Measurements from ENCODE around the gene YRDC.

The YRDC gene

GRCh38 chr1:37807555-37808368, at the start of gene YRDC, which contains the start of gene C1orf122:
Gene YRDC, minus strand, starts transcription at chr1:37808208. Its CDS starts 28 bp downstream, at chr1:37808180.
Gene C1orf122, plus strand, starts transcription at chr1:37807790. Its CDS starts 615 bp downstream, at chr1:37808405.
- peak; percentile 93 for DNase-seq (ENCODE audit: low read depth)

DNA sequence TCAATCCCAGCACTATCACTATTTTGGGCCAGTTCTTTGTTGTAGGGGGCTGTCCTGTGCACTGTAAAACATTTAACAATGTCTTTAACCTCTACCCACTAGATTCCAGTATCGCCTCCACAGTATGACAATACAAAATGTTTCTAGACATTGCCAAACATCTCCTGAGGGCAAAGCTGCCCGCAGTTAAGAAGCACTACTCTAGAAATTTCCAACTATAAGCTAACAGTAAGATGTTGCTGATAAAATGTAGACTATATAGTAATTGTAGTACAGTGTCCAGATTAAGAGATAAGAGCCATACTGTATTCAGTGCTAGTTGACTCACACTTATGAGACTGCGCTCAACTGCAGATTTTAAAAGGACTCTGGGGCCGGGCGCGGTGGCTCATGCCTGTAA, 46.4 kb upstream of the YRDC start:
- no peak for DNase-seq (ENCODE audit: low read depth)

DNA sequence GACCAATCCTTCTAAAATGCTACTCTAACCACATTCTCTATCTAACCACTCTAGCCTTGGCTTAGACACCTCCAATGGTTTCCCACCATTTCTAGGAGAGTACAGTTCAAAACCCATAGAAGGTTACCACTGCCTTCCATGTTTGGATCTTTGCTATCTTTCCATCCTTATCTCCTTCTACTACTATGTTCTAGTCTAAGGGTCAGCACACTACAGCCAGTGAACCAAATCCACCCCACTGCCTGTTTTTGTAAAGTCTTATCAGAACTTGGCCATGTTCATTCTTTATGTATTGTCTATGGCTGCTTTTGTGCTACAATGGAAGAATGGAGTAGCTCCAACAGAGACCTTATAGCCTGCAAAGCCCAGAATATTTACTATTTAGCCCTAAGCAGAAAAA, 45.1 kb upstream of the YRDC start:
- no peak for DNase-seq (ENCODE audit: low read depth)

DNA sequence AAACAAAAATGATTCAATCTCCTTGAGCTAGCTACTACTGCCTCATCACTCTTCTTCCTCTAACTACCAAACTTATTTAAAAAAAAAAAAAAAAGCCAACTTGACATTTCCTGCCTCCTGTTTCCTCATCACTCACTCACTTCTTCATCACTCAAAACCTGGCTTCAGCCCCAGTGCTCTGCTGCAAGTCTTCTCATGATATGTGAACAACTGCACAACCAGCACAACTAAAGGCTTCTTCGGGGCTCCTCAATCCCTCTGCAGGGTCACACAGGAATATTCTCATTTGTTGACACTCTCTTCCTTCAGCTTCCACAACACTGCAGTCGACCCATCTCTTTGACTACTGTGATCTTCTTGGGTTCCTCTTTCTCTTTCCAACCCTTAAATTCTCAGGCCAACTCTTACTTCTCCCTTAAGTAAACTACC, 43.8 kb upstream of the YRDC start:
- no peak for DNase-seq (ENCODE audit: low read depth)

DNA sequence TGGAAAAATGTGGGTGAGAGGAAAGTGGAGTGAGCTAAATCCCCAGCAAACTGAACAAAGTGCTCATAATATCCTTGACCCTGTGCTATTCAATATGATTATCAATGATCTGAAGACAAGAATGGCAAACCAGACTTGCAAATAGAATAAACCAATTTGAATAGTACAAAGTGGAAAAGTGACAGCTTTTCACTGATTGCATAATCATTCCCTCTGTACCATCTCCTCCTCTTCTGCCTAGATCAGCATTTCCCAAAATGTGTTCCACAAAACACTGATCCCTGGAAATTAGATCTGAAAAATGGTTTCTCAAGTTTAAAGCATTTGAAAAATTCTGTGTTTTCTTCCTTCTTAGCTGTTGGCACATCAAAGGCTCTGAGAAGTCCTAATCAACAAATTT, 43.3 kb upstream of the YRDC start:
- DNase-seq (ENCODE audit: low read depth): no peak

- DNase-seq (ENCODE audit: low read depth): no peak
These were observed 42.4 kb upstream of the YRDC start for GRCh38 chr1:37850352-37850955.

- no peak for DNase-seq (ENCODE audit: low read depth)
These were observed 41.5 kb upstream of the YRDC start for GRCh38 chr1:37849480-37849879.

- DNase-seq (ENCODE audit: low read depth): no peak
These were observed 38.8 kb upstream of the YRDC start for GRCh38 chr1:37846647-37847339.

DNA sequence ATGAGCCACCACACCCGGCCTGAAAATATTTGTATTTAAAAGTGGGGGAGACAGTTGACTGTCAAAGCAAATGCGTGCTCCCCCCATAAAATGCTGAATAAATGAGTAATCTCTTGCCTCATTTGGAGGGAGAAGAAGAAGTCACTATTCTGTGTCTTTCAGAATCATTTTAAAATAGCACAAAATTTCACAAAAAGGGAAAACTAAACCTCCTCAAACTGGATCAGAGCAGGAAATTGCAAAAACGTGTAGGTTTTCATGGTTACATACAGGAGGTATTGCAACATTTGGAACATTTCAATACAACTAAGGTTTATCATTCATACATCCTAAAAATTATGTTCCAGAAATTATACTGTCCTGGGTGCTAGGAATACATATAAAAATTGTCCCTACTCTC, 37.8 kb upstream of the YRDC start:
- no peak for DNase-seq (ENCODE audit: low read depth)

- no peak for DNase-seq (ENCODE audit: low read depth)
These were observed 37.1 kb upstream of the YRDC start for GRCh38 chr1:37845049-37845646.

DNA sequence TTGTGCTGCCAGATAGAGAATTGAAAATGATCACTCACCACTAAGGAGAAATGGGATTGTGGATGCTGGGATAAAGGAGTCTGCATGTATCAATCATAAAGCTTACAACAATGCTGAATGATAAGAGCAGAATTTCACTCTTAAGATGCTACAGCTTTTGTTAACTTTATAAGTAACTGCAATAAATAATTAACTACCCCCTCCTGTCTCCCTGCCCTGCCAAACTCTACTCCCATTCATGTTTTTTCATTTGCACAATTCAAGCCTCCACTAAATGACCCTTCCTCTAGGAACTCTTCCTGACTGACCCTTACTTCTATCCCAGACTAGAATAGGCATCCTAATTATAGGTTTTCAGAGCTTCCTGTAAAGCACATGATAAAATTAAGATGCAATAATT, 36.5 kb upstream of the YRDC start:
- no peak for DNase-seq (ENCODE audit: low read depth)

DNA sequence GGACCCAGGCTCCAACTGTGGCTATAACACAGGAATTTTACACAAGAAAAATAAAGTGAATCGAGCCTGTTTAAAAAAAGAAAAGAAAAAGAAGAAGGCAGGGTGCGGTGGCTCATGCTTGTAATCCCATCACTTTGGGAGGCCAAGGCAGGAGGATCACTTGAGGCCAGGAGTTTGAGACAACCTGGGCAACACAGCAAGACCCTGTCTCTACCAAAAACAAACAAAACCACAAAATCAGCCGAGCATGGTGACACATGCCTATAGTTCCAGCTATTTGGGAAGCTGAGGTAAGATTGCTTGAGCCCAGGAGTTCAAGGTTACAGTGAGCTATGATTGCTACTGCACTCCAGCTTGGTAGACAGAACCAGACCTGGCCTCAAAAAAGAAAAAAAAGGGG, 33.6 kb upstream of the YRDC start:
- no peak for DNase-seq (ENCODE audit: low read depth)

- DNase-seq (ENCODE audit: low read depth): no peak
These were observed 32.7 kb upstream of the YRDC start for GRCh38 chr1:37840711-37841110.

- no peak for DNase-seq (ENCODE audit: low read depth)
These were observed 31.7 kb upstream of the YRDC start for GRCh38 chr1:37839676-37840075.

- DNase-seq (ENCODE audit: low read depth): no peak
These were observed 28.8 kb upstream of the YRDC start for GRCh38 chr1:37836788-37837187.

DNA sequence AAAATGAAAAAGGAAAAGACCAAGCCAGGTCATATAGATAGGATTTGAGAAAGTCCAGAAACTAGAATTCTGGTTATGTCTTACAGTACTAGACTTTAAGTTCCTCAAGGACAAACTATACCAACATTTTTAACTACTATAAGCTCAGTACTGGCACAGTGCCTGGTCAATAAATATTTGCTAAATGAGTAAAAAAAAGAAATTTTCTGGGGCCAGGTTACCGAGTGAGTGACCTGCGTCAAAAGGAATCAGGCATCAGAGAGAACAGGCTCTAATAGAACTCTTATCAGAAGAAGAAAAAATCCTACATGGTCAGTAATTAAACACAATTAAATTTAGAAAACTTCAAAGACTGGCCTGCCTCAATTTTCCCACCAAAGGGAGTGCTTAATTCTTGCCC, 23.8 kb upstream of the YRDC start:
- DNase-seq (ENCODE audit: low read depth): no peak

DNA sequence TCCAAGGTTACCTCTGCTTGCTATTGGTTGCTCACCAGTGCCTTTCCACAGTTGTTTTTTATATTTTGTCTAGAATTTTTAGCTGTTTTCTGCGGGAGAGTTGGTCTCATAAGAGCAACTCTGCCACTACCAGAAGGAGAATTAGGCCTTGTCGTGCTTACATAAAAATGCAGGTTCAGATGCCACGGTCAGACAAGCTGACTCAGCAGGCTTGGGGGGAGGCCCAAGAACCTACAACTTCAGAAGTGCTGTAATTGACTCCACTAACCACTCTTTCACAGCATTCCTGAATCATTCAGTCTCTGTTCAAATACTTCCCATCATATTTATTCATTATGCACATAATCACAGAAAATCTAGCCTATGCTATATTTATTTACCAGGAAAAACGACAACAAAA, 23.1 kb upstream of the YRDC start:
- no peak for DNase-seq (ENCODE audit: low read depth)

DNA sequence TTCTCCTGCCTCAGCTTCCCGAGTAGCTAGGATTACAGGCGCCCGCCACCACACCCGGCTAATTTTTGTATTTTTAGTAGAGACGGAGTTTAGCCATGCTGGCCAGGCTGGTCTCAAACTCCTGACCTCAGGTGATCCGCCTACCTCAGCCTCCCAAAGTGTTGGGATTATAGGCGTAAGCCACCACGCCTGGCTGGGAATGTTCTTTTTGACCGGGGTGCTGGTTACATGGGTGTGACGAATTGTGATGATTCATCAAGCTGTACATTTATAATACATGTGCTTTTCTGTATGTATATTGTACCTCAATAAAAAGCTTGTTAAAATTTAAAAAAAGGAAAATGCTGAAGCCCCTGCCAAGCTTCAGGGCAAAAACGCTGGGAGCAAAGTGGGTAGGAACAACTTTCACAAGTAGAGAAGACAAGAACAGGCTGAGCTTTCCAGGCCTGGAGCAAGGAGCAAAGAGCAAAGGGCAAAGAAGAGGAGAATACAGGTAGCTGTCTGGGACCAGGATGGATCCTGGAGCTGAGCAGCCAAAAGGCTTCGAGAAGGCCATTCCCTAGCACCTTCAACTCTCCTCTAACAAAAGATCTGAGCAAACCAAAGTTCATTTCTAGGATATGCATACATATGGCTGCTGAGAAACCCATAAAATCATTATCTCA, 20.5 kb upstream of the YRDC start:
- DNase-seq (ENCODE audit: low read depth): no peak

GRCh38 chr1:37825506-37825905, 17.5 kb upstream of the YRDC start:
- DNase-seq (ENCODE audit: low read depth): no peak

GRCh38 chr1:37824001-37824400, 16.0 kb upstream of the YRDC start:
- no peak for DNase-seq (ENCODE audit: low read depth)

GRCh38 chr1:37822906-37823815, 15.2 kb upstream of the YRDC start:
- DNase-seq (ENCODE audit: low read depth): no peak
